Endothelial cell of umbilical vein (primary cell): ENCODE measurements around the gene FAM53B.

Source experiments
- EZH2 ChIP-seq: IDR thresholded peaks from 2 replicates; pipeline ENCODE4 v1.6.1; 2012; ENCODE audit warnings: borderline replicate concordance, low read depth, mild to moderate bottlenecking, moderate library complexity, low read length, inconsistent platforms; ENCODE audit not compliant: severe bottlenecking
- FOS ChIP-seq: IDR thresholded peaks from 2 replicates; pipeline ENCODE4 v1.6.1; 2011; ENCODE audit warnings: mild to moderate bottlenecking, low read length, moderate library complexity, borderline replicate concordance; ENCODE audit not compliant: insufficient read depth
- GATA2 ChIP-seq: IDR thresholded peaks from 2 replicates; pipeline ENCODE4 v1.7.0; 2011; ENCODE audit warnings: low read depth, mild to moderate bottlenecking, moderate library complexity, mixed read lengths, low read length; ENCODE audit not compliant: insufficient read length, insufficient read depth
- JUN ChIP-seq: IDR thresholded peaks from 2 replicates; pipeline ENCODE4 v1.6.1; 2011; ENCODE audit warnings: borderline replicate concordance, low read depth; ENCODE audit not compliant: insufficient read length, insufficient read depth
- MAX ChIP-seq: IDR thresholded peaks from 2 replicates; pipeline ENCODE4 v1.6.1; 2011; ENCODE audit not compliant: insufficient read depth, insufficient read length
- MYC ChIP-seq: IDR thresholded peaks from one replicate; pipeline ENCODE4 v1.6.1; 2011; ENCODE audit warnings: mild to moderate bottlenecking, low read depth, low read length
- POLR2A ChIP-seq: IDR thresholded peaks from 2 replicates; pipeline ENCODE4 v1.6.1; 2012; ENCODE audit warnings: low read depth, mild to moderate bottlenecking, control low read depth, low read length
- POLR2AphosphoS5 ChIP-seq: IDR thresholded peaks from 2 replicates; pipeline ENCODE4 v1.6.1; 2012; ENCODE audit warnings: low read depth, mild to moderate bottlenecking, control low read depth, low read length, moderate library complexity; ENCODE audit not compliant: insufficient read depth
- TF ChIP-seq, protein P1 (sequence below), 2 donors: IDR thresholded peaks; 1 replicate in 1 of 2; 2 replicates in 1 of 2; pipeline ENCODE4 v1.5.1; 2011; ENCODE audit warnings: low read length in 2 of 2, mild to moderate bottlenecking in 2 of 2, moderate library complexity in 2 of 2, control low read depth in 1 of 2, inconsistent platforms in 1 of 2, low read depth in 1 of 2; ENCODE audit not compliant: insufficient read depth in 1 of 2; ENCODE audit errors: extremely low read depth in 1 of 2

DNA sequence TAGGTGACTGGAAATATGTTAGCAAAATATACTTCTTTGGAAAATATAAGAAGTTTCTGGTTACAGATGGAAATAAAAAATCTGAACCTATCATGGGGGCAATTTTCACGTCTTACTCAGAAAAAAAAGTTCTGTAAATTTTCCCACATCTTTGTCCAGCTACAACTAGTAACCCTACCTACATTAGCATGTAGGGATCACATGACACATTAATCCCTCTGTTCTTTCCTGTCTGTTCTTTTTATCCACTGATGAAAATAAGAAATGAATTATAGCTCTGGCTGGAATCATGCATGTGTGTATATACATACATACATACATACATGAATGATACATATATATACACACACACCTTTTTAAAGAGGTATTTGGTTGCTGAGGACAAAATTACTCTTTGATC is 3.6 kb upstream of the FAM53B start:
- TF ChIP-seq, protein P1, sequence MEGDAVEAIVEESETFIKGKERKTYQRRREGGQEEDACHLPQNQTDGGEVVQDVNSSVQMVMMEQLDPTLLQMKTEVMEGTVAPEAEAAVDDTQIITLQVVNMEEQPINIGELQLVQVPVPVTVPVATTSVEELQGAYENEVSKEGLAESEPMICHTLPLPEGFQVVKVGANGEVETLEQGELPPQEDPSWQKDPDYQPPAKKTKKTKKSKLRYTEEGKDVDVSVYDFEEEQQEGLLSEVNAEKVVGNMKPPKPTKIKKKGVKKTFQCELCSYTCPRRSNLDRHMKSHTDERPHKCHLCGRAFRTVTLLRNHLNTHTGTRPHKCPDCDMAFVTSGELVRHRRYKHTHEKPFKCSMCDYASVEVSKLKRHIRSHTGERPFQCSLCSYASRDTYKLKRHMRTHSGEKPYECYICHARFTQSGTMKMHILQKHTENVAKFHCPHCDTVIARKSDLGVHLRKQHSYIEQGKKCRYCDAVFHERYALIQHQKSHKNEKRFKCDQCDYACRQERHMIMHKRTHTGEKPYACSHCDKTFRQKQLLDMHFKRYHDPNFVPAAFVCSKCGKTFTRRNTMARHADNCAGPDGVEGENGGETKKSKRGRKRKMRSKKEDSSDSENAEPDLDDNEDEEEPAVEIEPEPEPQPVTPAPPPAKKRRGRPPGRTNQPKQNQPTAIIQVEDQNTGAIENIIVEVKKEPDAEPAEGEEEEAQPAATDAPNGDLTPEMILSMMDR (IDR thresholded peaks at IDR 0.05; ENCODE audit: extremely low read depth in 1 of 2, insufficient read depth in 1 of 2, low read depth in 1 of 2, low read length in 2 of 2) = no peak
- TF ChIP-seq EZH2 (no peak), MAX (no peak), POLR2A (no peak), FOS (no peak), POLR2AphosphoS5 (no peak), MYC (no peak), JUN (no peak), GATA2 (no peak)
